Neural cell (in vitro differentiated cells): ENCODE measurements around the gene ABHD17A.

Experiments used
- MXI1 ChIP-seq: fragments of 450-650 bp; conservative IDR thresholded peaks from 2 replicates; pipeline ENCODE4 v1.6.1; 2014; ENCODE audit warnings: antibody characterized with exemption, mild to moderate bottlenecking; ENCODE audit not compliant: poor library complexity, severe bottlenecking
- POLR2AphosphoS5 ChIP-seq: IDR thresholded peaks from 2 replicates; pipeline ENCODE4 v1.6.1; 2012
- TF ChIP-seq, protein P1 (sequence below): fragments of 450-650 bp; IDR thresholded peaks from 2 replicates; pipeline ENCODE4 v1.5.1; 2014; ENCODE audit warnings: antibody characterized with exemption, mild to moderate bottlenecking, moderate library complexity; ENCODE audit not compliant: poor library complexity, severe bottlenecking

- TF ChIP-seq, protein P1, sequence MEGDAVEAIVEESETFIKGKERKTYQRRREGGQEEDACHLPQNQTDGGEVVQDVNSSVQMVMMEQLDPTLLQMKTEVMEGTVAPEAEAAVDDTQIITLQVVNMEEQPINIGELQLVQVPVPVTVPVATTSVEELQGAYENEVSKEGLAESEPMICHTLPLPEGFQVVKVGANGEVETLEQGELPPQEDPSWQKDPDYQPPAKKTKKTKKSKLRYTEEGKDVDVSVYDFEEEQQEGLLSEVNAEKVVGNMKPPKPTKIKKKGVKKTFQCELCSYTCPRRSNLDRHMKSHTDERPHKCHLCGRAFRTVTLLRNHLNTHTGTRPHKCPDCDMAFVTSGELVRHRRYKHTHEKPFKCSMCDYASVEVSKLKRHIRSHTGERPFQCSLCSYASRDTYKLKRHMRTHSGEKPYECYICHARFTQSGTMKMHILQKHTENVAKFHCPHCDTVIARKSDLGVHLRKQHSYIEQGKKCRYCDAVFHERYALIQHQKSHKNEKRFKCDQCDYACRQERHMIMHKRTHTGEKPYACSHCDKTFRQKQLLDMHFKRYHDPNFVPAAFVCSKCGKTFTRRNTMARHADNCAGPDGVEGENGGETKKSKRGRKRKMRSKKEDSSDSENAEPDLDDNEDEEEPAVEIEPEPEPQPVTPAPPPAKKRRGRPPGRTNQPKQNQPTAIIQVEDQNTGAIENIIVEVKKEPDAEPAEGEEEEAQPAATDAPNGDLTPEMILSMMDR = no peak
- TF ChIP-seq MXI1 = no peak
- TF ChIP-seq POLR2AphosphoS5 = no peak
Observed at GRCh38 chr19:1859331-1859781, 25.9 kb downstream of the ABHD17A start.
